Kidney tubule cell (primary cell): Measurements from ENCODE around the gene RUNX3.

ENCODE experiments used
- DNase-seq: peaks from one replicate; pipeline ENCODE4 v3.0.0-alpha.2; 2018; ENCODE audit warnings: low spot score

Gene RUNX3

GRCh38 chr1:24881034-24881433 is 49.0 kb downstream of the RUNX3 start:
- DNase-seq, result no peak

- no peak for DNase-seq
Observed at GRCh38 chr1:24878775-24879742, 51.0 kb downstream of the RUNX3 start.

GRCh38 chr1:24878045-24878444 is 52.0 kb downstream of the RUNX3 start:
- no peak for DNase-seq

GRCh38 chr1:24875991-24876506 is 54.0 kb downstream of the RUNX3 start:
- no peak for DNase-seq

- DNase-seq, result no peak
Observed at GRCh38 chr1:24875257-24875656, 54.8 kb downstream of the RUNX3 start.

GRCh38 chr1:24874611-24875234 is 55.4 kb downstream of the RUNX3 start:
- no peak for DNase-seq

GRCh38 chr1:24874056-24874455 is 56.0 kb downstream of the RUNX3 start:
- no peak for DNase-seq

GRCh38 chr1:24873148-24873547 is 56.9 kb downstream of the RUNX3 start:
- DNase-seq, result no peak

- no peak for DNase-seq
Observed at GRCh38 chr1:24872061-24872850, 57.8 kb downstream of the RUNX3 start.

GRCh38 chr1:24871306-24871901 is 58.7 kb downstream of the RUNX3 start:
- no peak for DNase-seq

- DNase-seq, result no peak
Observed at GRCh38 chr1:24870551-24871195, 59.4 kb downstream of the RUNX3 start.

- no peak for DNase-seq
Observed at GRCh38 chr1:24868016-24868875, 61.8 kb downstream of the RUNX3 start.

GRCh38 chr1:24867084-24867870 is 62.8 kb downstream of the RUNX3 start:
- DNase-seq, result no peak

- no peak for DNase-seq
Observed at GRCh38 chr1:24866211-24867083, 63.6 kb downstream of the RUNX3 start.

GRCh38 chr1:24865587-24865986 is 64.5 kb downstream of the RUNX3 start:
- DNase-seq, result no peak

- no peak for DNase-seq
Observed at GRCh38 chr1:24865168-24865567, 64.9 kb downstream of the RUNX3 start.

GRCh38 chr1:24864370-24864777 is 65.7 kb downstream of the RUNX3 start:
- no peak for DNase-seq

- no peak for DNase-seq
Observed at GRCh38 chr1:24862775-24863483, 67.1 kb downstream of the RUNX3 start.
